Mucosa of stomach (tissue), 1 donor: ENCODE results near the gene ETFBKMT.

Experiments
- H3K27me3 ChIP-seq: one replicate; pipeline ENCODE4 v1.7.0; 2013; ENCODE audit warnings: mild to moderate bottlenecking, low read length; ENCODE audit not compliant: control insufficient read depth, insufficient read depth
- H3K36me3 ChIP-seq: one replicate; pipeline ENCODE4 v1.7.0; 2013; ENCODE audit warnings: low read length; ENCODE audit not compliant: control insufficient read depth, insufficient read depth
- H3K4me1 ChIP-seq: one replicate; pipeline ENCODE4 v1.7.0; 2013; ENCODE audit warnings: mild to moderate bottlenecking, low read length; ENCODE audit not compliant: control insufficient read depth, insufficient read depth
- H3K4me3 ChIP-seq: one replicate; pipeline ENCODE4 v1.7.0; 2013; ENCODE audit warnings: low read length
- H3K9ac ChIP-seq: one replicate; pipeline ENCODE4 v1.7.0; 2013; ENCODE audit warnings: mild to moderate bottlenecking, low read length, moderate library complexity
- H3K9me3 ChIP-seq: one replicate; pipeline ENCODE4 v1.7.0; 2013; ENCODE audit warnings: mild to moderate bottlenecking, low read length, moderate library complexity; ENCODE audit not compliant: control insufficient read depth
- donor health status: Pancreatic carcinoma.

ETFBKMT gene

DNA sequence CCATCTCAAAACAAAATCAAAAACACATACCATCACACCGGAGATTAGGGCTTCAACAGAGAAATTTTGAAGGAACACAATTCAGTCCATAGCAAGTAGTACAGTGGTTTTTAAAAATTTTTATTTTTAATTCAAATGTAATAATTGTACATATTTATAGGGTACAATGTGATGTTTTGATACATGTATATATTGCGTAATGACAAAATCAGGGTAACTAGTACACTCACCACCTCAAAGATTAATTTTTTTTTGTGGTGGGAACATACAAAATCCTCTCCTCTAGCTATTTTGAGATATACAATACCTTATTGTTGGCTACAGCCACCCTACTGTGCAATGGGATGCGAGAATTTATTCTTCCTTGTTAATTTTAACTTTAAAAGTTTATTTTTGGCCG, 26.0 kb upstream of the ETFBKMT start:
- no peaks in the 10 kb centered on the region for H3K9me3 ChIP-seq
- H3K9ac ChIP-seq, result no peak overlapping the region
- no peaks in the 10 kb centered on the region for H3K36me3 ChIP-seq
- no peaks in the 10 kb centered on the region for H3K4me1 ChIP-seq
- no peak overlapping the region for H3K4me3 ChIP-seq
- no peaks in the 10 kb centered on the region for H3K27me3 ChIP-seq

DNA sequence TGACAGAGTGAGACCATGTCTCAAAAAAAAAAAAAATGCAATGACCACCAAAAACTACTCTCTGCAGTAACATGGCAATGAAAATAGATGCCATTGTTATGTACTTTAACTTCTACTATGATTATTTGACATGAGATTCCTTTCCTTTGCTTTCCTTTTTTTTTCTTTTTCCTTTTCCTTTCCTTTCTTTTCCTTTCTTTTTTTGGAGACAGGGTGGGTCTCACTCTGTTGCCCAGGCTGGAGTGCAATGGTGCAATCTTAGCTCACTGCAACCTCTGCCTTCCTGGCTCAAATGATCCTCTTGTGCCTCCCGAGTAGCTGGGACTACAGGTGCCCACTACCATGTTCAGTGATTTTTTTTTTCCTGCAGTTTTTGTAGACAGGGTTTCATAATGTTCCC, 24.9 kb upstream of the ETFBKMT start:
- H3K27me3 ChIP-seq, result no peaks in the 10 kb centered on the region
- H3K9me3 ChIP-seq, result no peaks in the 10 kb centered on the region
- no peak overlapping the region for H3K4me3 ChIP-seq
- no peak overlapping the region for H3K9ac ChIP-seq
- H3K4me1 ChIP-seq, result no peaks in the 10 kb centered on the region
- H3K36me3 ChIP-seq, result no peaks in the 10 kb centered on the region

- Histone ChIP-seq H3K9me3 (no peaks in the 10 kb centered on the region), H3K36me3 (no peaks in the 10 kb centered on the region), H3K9ac (no peak overlapping the region), H3K4me1 (no peaks in the 10 kb centered on the region), H3K4me3 (no peak overlapping the region), H3K27me3 (no peaks in the 10 kb centered on the region)
Observed at GRCh38 chr12:31641509-31642090, 17.9 kb upstream of the ETFBKMT start.

- Histone ChIP-seq H3K9ac (no peak overlapping the region), H3K9me3 (no peaks in the 10 kb centered on the region), H3K4me1 (no peaks in the 10 kb centered on the region), H3K4me3 (no peak overlapping the region), H3K36me3 (no peaks in the 10 kb centered on the region), H3K27me3 (no peaks in the 10 kb centered on the region)
Observed at GRCh38 chr12:31644536-31644935, 15.0 kb upstream of the ETFBKMT start.

DNA sequence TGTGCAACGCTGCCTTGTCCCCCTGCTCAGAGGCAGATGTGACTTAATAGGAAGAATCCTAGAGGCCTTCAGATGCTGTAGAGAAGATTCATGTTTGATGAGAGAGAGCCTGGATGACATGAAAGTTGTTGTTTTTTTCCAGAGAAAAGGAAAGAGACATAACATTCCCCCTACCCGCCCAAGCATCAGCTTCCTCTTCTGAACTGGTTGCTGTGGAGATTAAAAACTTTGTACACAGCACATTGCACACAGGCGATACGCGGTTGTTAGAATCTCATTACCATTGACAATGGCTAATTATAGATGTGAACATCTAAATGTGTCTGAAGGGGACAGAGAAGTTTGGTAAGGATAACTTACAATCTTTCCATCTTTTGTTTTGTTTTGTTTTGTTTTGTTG, 13.6 kb upstream of the ETFBKMT start:
- Histone ChIP-seq H3K36me3 (no peaks in the 10 kb centered on the region), H3K27me3 (no peaks in the 10 kb centered on the region), H3K9me3 (no peaks in the 10 kb centered on the region), H3K9ac (no peak overlapping the region), H3K4me3 (no peak overlapping the region), H3K4me1 (no peaks in the 10 kb centered on the region)

DNA sequence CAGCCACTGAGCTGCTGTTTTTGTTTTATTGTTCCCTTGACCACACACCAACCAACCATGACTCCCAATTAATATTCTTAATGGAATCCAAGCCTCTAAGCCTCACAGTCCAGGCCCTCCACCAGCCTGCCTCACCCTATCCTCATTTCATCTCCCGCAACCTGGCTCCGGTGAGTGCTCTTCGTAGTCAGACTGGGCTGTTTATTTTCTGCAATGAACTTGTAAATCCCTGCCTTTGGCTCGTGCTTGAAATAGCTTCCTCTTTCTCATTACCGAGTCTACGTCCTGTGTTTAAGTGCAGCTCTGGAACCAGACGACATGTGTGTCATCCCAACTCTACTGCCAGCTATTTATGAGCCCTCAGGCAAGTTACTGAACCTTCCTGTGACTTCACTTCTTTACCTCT, 12.4 kb upstream of the ETFBKMT start:
- Histone ChIP-seq H3K27me3 (no peaks in the 10 kb centered on the region), H3K9me3 (no peaks in the 10 kb centered on the region), H3K4me1 (no peaks in the 10 kb centered on the region), H3K9ac (no peak overlapping the region), H3K4me3 (no peak overlapping the region), H3K36me3 (no peaks in the 10 kb centered on the region)

GRCh38 chr12:31650918-31651317, 8.6 kb upstream of the ETFBKMT start:
- H3K27me3 ChIP-seq, result no peaks in the 10 kb centered on the region
- peaks cover 5% of the 10 kb centered on the region for H3K4me1 ChIP-seq
- H3K4me3 ChIP-seq, result no peak overlapping the region
- H3K9ac ChIP-seq, result no peak overlapping the region
- no peaks in the 10 kb centered on the region for H3K36me3 ChIP-seq
- no peaks in the 10 kb centered on the region for H3K9me3 ChIP-seq

DNA sequence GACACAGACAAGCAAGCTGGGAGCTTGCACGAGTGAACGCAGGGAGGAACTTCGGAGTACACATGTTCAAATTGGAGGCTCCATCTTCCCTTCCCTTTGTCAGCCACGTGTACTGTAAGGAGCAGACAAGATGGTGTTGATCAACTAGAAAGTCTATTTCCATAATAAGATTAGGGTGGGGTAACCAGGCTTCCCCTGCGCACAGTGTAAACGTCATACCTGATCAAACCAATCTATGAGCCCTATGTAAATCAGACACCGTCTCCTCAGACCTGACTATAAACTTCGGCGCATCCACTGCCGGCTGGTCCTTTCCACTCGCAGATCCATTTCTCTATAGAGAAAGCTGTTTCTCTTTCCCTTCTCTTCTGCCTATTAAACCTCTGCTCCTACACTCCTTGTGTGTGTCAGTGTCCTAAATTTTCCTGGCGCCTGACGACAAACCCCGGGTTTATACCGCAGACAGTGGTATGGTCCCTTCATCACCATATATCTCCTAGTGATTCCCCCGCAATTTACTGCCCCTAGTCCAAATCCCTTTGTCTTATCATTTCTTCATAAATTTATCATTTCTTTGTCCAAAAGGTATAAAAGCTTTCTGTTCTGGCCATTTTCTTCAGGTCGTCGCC, 7.5 kb upstream of the ETFBKMT start:
- Histone ChIP-seq H3K4me1 (peaks cover 5% of the 10 kb centered on the region), H3K9me3 (no peaks in the 10 kb centered on the region), H3K27me3 (no peaks in the 10 kb centered on the region), H3K9ac (no peak overlapping the region), H3K36me3 (no peaks in the 10 kb centered on the region), H3K4me3 (no peak overlapping the region)

DNA sequence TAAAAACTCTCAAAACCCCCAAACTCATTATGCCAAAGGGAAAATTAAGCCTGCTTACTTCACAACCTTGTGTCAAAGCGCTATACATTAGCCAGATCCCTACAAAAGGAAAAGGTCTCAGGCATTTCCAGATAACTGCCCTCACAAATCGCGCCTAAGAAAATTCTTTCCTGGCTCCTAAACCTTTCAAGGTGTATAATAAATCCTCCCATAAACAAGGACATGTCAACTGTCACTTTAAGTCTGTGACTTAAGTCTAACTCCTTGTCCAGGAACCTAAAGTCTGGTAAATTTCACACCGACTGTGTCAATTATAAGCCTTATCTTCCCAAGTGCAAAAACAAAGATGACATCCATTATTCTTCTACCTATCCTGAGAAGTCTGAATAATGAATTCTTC, 4.3 kb upstream of the ETFBKMT start:
- Histone ChIP-seq H3K9me3 (no peaks in the 10 kb centered on the region), H3K4me1 (peaks cover 11% of the 10 kb centered on the region)

GRCh38 chr12:31655792-31656191, 3.7 kb upstream of the ETFBKMT start:
- H3K27me3 ChIP-seq, result no peaks in the 10 kb centered on the region
- H3K4me1 ChIP-seq, result peaks cover 11% of the 10 kb centered on the region
- no peaks in the 10 kb centered on the region for H3K9me3 ChIP-seq
- no peak overlapping the region for H3K9ac ChIP-seq
- H3K4me3 ChIP-seq, result no peak overlapping the region
- no peaks in the 10 kb centered on the region for H3K36me3 ChIP-seq

More for the DNA sequence above, 4.3 kb upstream of the ETFBKMT start:
- Histone ChIP-seq H3K27me3 (no peaks in the 10 kb centered on the region), H3K9ac (no peak overlapping the region), H3K4me3 (no peak overlapping the region), H3K36me3 (no peaks in the 10 kb centered on the region)

DNA sequence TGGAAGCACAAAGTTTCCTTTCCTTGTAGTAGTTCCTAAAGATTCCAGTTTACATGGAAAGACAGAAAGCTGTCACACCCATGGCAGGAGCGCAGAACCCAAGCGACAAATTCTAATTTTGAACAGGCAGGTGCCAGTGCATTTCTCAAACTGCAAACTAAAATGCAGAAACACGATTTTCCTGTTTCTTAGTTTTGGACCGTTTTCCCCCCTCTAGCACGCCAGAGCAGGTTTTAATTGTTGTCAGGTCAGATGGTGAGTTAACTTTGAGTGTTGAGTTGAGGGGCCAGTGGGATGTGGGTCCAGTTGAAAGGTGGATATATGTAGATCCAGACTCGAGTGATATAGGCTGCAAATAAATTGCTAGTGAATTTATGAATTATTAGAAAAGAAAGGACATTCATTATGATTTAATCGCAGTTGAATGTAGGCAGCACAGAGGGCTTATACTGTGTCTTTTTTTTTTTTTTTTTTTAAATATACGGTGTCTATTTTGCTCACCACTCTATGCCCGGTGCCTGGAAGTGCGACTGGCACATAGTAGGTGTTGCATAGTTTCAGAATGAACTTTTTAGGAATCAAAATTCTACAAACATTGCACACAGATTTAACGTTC, 909 bp upstream of the ETFBKMT start:
- Histone ChIP-seq H3K27me3 (no peaks in the 10 kb centered on the region), H3K9ac (peak overlapping the region; percentile 97), H3K36me3 (no peaks in the 10 kb centered on the region), H3K9me3 (no peaks in the 10 kb centered on the region), H3K4me1 (peaks cover 7% of the 10 kb centered on the region), H3K4me3 (peak overlapping the region; percentile 96)

DNA sequence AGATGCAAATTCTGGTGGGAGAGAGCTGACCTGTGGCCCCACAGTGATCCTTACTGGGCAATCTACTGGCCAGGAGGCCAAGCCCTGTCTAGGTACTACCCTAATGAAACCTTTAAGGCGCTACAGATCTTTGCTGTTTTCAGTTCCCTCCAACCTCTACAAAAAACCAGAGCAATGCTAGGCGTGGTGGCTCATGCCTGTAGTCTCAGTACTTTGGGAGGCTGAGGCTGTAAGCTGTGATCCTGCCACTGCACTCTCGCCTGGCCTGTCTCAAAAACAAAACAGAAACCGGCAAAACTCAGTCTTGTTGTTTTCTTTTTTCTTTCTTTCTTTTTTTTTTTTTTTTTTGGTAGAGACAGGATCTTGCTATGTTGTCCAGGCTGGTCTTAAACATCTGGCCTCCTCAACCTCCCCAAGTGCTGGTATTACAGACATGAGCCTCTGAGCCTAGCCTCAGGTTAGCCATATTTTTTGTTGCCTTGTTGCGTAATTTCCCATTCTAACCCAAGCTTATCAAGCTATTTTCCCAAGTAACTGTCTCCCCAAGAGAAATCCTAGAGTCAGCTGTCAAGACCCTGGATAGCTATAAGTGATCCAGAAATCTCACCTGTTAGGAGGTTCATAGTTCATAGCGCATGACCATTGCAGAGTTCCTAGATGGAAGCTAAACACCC, 2.8 kb downstream of the ETFBKMT start:
- Histone ChIP-seq H3K4me3 (no peak overlapping the region), H3K27me3 (no peaks in the 10 kb centered on the region), H3K36me3 (no peaks in the 10 kb centered on the region), H3K9ac (no peak overlapping the region), H3K9me3 (no peaks in the 10 kb centered on the region), H3K4me1 (peaks cover 6% of the 10 kb centered on the region)
